Suprapubic skin (tissue), 3 donors: ENCODE data around the gene CDC42BPG.

Source experiments
- POLR2A ChIP-seq, 2 donors: fragments of 450-650 bp; IDR thresholded peaks; one replicate each; pipeline ENCODE4 v1.6.1; 2017; ENCODE audit warnings: antibody characterized with exemption in 2 of 2, mild to moderate bottlenecking in 2 of 2, moderate library complexity in 2 of 2
- TF ChIP-seq, protein P1 (sequence below), 2 donors: fragments of 200-600 bp in 1 of 2; fragments of 450-650 bp in 1 of 2; sonication (generic) in 1 of 2; IDR thresholded peaks; one replicate each; pipeline ENCODE4 v1.5.1; 2016 to 2019; ENCODE audit warnings: antibody characterized with exemption in 2 of 2, mild to moderate bottlenecking in 1 of 2, moderate library complexity in 1 of 2

DNA sequence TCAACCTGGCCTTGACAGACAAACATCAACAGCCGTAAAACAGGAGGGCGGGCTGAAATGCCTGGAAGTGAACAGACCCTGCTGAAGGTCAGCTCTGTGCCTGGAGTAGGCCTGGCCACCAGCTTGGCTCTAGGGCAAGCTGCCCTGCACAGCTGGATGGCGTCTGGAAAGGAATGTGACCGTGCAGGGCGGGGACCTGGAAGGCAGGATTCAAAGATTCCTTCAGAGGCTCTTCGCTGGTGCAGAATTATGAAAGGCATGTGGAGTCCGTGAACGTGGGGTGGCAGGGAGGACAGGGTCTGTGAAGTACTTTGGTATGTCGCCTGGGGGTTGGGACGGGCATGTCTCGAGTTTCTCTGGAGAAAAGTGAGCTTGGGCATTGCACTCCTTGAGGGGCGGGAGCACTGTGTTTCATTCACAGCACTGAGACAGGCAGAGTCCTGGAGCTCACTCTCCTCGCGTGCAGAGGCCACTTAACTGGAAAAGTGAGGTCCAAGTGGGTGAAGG, 32.4 kb upstream of the CDC42BPG start:
- no peak for TF ChIP-seq POLR2A (IDR thresholded peaks at IDR 0.05)
- TF ChIP-seq, protein P1, sequence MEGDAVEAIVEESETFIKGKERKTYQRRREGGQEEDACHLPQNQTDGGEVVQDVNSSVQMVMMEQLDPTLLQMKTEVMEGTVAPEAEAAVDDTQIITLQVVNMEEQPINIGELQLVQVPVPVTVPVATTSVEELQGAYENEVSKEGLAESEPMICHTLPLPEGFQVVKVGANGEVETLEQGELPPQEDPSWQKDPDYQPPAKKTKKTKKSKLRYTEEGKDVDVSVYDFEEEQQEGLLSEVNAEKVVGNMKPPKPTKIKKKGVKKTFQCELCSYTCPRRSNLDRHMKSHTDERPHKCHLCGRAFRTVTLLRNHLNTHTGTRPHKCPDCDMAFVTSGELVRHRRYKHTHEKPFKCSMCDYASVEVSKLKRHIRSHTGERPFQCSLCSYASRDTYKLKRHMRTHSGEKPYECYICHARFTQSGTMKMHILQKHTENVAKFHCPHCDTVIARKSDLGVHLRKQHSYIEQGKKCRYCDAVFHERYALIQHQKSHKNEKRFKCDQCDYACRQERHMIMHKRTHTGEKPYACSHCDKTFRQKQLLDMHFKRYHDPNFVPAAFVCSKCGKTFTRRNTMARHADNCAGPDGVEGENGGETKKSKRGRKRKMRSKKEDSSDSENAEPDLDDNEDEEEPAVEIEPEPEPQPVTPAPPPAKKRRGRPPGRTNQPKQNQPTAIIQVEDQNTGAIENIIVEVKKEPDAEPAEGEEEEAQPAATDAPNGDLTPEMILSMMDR (IDR thresholded peaks at IDR 0.05) = no peak
